HG03159 (cell line): ENCODE measurements around the gene DDX54.
"Not testable (repeated sequence)": the region's sequence is repeated elsewhere in the genome, so short reads cannot be mapped to it uniquely, and the experiment has no call there.

Source experiments
- ATAC-seq: cut with Tn5 transposase; IDR thresholded peaks from one replicate; pipeline ENCODE4 v1.9.1; 2021; ENCODE audit warnings: mild to moderate bottlenecking, moderate library complexity; ENCODE audit not compliant: unreplicated experiment

DDX54 gene

DNA sequence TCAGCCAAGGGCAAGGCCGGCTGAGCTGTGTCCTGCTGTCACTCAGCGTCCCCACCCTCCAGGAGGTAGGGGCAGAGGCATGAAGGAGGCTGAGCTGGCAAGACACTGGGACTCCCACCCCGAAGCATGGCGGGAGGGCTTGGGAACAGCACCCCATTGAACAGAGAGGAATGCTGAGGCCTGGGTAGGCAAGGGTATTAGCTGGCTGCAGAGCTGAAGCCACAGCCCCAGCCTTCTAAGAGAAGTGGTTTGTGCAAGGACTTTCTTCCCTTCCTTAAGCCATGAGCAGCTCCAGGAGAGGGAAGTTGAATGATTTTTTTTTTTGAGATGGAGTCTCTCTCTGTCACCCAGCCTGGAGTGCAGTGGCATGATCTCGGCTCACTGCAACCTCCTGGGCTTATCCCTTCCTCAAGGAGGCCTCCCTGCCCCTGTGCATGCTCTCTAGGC lies 42.4 kb downstream of the DDX54 start:
- no peak for ATAC-seq

DNA sequence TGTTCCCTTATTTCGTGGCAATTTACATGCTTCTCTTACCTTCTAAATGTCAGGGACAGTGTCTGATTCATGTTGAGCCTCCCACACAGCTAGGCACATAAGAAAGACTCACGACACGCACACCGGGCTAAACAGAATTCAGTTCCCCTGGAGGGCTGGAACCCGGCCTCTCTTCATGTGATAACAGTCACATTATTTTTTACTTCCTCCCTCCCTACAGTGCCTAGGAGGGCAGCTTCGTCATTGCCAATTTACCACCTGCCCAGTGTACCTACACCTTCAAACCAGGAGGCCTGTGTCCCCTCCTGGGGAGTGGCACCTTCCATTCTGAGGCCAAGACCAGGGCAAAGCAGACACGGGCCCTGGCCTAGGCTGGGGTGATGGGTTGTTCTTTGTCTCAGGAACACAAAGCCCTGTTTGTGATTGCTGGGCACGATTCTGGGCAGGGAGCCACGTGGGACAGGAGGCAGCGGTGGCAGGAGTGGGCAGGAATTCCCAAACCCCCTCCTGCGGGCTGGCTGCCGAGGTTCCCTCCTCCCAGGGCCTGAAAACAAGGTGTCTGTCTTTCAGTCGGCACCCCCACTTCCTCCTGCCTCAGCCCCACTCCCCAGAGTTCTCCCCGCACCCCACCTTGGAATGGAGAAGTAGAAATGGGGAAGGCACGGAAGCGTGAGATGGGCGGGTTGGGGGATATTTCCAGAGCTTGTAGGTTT lies 42.9 kb downstream of the DDX54 start:
- no peak for ATAC-seq

DNA sequence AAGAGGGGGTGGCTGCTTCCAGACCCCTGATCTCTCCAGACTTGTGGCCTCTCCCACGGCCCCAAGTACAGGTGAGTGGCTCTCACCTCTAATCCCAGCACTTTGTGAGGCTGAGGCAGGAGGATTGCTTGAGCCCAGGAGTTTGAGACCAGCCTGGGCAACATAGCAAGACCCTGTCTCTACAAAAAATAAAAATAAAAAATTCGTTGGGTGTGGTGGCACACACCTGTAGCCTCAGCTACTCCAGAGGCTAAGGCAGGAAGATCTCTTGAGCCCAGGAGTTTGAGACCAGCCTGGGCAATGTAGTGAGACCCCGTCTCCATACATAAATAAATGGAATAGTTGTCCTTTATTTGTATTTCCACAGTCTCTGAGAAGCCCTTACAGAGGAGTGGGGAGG lies 43.6 kb downstream of the DDX54 start:
- ATAC-seq = not testable (repeated sequence)

DNA sequence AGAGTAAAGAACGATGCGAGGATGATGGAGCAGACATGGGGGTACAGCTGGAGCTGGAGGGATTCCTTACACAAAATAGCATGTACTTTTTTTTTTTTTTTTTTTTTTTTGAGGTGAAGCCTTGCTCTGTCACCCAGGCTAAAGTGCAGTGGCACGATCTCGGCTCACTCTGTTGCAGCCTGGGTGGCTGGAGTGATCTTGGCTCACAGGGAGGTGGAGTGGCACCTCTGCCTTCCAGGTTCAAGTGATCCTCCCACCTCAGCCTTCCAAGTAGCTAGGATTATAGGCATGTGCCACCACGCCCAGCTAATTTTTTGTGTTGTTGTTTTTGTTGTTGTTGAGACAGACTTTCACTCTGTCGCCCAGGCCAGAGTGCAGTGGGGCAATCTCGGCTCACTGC lies 44.6 kb downstream of the DDX54 start:
- no peak for ATAC-seq

DNA sequence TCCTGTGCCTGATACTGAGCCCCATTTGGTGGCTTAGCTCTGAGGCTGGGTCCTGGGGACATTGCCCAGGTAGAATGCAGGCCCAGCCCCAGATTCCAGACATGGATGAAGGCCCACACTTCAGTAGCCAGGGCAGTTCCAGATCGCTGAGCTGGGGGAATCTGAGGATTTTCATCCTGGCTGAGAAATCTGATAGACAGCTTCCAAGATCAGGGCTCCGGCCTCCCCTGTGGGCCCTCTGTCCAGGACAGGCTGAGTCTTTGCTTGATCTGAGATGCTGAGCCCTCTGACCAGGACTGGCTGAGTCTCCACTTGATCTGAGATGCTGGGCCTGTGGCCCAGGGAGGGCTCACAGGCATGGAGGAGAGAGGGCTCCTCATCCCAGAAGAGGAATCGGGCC lies 46.5 kb downstream of the DDX54 start:
- no peak for ATAC-seq

DNA sequence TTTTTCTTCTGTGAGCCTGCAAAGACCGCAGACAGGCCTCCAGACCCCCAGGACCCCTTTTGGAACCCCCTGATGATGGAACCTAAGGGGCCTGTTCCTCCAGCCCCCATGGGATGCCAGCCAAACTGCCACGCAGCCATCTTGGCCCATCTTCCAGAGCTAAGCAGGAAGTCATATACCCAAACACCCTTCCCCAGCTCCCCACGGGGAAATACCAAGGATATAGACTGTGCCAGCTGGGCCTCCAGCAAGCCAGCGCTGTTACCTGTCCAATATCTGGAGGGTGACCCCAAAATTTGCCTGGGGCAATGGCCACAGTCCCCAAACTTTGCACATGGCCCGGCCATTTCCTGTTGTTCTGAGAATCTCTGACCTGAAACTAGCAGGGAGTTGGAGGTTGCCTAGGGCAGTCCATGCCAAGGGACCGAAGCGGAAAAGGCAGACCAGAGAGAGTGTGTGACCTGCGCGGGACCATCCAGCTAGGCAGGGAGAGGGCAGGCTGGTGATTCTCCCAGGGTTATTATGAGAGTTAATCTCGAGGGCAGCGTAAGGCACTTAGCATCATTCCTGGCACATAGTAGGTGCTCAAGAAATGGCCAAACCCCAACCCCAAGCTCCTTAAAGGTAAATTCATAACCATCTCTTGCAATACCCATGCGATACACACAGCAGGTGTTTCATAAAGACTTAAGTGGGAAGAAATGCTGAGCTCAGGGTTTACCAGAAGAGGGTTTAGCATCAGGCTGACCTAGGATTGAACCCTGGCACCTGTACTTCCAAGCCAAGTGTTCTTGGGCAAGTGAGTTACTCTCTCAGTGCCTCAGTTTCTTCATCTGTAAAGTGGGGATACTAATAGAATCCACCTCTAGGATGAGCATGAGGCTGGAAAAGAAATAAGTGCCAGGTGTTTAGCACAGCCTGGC lies 47.2 kb downstream of the DDX54 start:
- no peak for ATAC-seq

DNA sequence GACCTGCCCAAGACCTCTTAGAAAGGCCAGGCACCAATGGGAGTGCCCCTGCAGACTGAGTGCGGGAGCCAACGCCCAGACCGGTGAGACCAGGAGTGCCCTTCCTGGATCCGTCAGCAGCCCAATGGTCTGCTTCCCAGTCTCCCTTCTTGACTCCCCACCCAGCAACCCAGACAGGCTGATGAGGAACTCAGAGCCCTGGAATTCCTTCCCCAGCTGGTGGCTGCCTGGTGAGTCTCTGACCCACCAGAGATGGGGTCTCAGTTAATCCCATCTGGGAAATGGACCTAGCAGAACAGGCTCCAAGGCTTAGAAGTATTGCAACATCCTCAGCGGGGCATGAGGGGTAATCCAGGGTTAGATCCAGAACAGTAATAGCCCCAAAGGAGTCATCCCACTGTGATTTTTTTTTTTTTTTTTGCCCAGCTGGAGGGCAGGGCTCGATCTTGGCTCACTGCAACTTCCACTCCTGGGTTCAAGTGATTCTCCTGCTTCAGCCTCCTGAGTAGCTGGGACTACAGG lies 48.2 kb downstream of the DDX54 start:
- ATAC-seq = no peak

DNA sequence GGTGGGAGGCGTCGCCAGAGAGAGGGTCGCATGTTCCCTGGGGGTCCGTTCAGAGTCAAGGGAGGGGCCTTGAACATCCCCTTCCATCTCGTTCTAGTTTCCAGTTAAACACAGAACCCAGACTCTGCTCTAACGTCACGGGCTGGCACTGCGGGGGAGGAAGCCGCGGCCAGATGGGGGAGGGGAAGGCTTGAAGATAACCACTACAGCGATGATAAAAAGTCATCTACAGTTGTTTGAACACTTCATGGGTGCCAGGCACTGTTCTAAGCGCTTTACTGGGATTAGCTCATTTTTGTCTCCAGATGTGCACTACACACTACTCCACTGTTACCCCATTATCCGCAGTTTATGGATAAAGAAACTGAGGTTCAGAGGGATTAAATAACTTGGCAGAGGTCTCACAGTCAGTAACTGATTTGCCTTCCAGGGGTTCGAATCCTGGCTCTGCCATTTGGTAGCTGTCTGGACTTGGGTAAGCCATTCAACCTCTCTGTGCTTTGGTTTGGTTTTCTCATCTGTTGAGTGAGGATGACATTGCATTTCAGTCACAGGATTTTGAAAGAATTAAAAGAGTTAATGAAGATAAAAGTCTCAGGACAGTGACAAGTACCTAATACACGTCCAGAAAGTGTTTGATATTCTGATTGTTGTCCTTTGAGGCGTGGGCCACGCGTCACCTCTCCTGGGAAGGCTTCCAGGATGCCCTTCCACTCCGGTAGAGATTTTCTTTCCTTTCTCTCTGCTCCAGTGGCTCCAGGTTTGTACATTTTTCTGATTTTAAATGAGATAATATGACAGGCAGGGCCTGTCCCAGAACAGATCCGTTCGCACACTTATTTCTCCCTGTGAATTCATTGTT lies 48.9 kb downstream of the DDX54 start:
- no peak for ATAC-seq

DNA sequence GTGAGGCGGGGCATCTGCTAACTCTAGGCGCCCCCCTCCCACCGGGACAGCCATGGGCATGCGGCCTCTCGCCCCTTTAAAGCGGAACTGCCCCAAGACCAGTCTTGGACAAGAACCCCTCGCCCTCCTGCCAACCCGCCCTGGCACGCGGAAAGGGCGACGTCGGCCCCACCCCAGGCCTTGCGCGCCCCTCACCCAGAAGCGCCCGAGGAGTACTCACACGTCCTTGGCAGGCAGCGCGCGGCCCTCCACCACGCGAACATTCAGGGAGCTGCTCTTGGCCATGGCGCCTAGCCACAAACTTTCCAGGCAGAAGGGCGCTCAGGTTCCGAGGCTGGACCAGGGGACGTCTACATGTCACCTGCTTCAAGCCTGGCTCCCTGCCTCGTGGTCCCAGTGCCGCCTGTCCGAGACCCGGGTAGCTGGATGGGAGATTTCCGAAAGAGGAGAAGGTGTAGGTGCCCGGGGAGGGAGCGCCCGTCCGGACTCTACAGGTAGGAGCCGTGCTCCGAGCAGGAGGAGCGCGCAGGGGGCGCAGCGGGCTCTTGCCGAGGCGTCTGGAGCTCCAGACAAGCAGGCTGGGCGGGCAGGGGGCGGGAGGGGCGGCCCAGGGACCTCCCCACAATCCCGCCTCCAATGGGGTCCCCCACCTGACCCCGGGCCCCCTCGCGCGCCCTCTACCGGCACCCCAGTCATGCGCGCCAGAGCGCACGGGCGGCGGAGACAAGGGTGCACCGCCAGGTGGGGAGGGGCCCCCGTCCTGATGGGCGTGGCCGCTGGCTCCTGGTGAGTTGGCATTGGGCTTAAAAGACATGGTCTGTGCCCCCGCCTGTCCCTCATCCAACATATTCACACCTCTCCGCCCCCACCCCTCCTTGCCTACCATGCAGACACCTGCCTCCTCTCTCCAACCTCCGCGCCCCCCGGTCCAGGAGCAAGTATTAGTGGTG lies 49.8 kb downstream of the DDX54 start, which contains the start of gene RASAL1:
Gene RASAL1, minus strand, starts transcription at position 584 of the 950 bp plus-strand sequence. Its CDS starts 299 bp downstream, at position 285.
- ATAC-seq = no peak

DNA sequence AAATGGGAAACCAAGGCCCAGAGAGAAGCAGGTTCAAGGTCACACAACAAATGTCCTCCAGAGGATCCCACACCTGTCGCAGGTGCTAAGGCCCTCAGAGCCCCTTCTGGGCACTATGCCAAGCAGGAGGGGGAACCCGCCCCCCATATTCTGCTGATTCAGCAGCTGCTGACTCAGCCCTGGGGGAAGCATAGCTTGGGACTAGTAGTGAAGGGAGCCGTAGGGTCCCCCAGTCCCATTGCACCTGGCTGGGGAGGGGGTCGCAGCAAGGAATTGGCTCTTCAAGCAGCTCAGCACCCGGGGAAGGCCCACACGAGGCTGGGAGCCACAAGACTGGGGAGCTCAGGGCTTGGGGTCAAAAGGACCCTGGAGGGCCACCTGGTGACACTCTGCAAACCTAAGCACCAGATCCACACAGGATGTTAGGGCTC lies 50.7 kb downstream of the DDX54 start:
- no peak for ATAC-seq

DNA sequence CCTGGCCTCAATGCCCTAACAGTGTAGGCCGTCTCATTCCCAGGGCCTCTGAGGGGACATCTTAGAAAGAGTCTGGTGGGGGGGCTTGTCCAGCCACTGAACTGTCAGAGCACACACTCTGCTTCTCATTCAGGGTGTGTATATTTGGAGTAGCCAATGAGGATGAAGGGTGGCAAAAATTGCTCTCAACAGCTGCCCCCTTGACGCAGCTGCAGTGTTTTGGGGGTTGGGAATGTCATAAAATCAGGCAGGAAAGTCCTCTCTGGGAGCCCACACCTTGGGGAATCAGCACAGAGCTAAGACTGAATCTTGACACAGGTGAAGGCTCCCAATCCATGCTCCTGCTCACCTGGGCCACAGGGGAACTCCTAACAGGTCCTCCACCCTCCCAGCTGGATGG lies 51.2 kb downstream of the DDX54 start:
- ATAC-seq = no peak

DNA sequence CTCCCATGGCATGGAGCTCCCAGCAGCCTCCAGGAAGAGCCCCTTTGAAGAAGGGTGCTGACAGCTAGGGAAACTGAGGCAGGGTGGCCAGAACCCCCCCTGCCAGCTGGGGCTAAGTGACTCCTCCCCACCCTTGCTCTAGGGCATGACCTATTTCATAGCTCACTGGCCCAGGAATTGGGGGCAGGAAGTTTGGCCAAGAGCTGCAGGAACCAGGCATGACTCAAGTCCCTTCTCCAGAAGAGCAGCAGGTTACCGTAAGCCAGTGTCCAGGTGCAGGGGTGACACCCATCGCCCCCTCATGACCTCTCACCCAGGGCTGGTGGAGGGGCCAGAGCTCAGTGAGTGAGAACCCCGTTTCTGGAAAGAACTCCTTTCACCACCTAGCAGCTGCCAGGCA lies 51.6 kb downstream of the DDX54 start:
- ATAC-seq = no peak

DNA sequence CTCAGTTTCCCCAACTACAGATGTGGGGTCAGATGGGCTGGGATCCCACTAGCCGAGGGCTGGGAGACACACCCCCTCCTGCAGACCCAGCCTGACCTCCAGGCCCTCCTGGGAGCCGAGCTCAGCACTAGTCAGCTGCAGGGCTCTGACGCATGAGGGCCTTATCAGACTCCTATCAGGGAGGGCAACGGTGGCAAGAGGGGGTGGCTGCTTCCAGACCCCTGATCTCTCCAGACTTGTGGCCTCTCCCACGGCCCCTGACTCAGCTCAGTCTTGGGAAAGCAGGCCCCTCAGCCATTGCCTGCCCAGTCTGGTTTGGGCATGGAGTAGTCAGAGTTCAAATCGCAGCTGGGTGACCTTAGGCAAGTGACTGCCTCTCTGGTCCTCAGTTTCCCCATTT lies 52.2 kb downstream of the DDX54 start:
- ATAC-seq = no peak

DNA sequence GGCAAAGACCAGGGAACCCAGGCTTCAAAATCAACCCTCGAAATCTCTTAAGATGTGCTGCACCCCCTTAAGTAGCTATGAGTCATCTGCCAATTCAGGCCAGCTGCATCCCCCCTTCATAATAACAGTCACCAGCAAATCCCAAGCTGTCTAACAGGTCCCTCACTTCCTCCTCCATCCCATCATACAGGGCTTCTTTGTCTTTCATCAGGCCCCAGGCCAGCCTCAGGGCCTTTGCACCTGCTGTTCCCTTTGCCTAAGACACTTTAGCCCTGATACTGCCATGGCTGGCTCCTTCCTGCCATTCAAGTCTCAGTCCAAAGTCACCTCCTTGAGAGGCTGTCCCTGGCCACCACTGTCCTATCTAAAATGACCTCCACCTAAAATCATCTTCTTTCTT lies 53.7 kb downstream of the DDX54 start:
- no peak for ATAC-seq

DNA sequence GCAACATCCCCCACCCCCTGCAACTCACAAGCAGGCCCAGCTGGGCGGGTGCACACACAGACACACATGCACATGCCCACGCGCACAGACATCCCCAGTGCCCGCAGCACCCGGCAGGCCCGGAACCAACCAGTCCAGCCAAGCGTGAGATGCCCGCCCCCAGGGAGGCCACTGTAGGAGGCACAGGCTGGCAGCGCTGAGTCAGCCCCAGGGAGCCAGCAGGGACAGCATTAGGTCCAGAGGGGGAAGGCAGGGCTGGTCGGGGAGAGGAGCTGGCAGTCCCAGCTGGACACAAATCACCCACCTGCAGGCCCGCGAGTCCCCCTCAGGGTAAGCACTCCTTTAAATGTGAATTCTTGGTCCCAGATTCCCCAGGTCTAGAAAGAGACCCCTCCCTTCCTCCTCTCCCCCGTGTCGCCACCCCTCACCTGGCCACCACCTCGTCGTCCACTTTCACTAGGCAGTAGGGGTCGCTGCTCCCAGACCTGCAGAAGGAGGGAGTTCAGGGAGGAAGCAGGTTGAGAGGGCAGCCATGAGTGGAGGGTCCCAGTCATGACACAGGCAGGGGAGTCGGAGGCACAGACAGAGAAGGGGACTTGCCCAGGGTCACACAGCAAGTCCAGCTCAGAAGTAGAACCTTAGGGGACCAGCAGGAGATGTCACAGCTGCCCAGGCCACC lies 54.7 kb downstream of the DDX54 start:
- ATAC-seq = no peak

DNA sequence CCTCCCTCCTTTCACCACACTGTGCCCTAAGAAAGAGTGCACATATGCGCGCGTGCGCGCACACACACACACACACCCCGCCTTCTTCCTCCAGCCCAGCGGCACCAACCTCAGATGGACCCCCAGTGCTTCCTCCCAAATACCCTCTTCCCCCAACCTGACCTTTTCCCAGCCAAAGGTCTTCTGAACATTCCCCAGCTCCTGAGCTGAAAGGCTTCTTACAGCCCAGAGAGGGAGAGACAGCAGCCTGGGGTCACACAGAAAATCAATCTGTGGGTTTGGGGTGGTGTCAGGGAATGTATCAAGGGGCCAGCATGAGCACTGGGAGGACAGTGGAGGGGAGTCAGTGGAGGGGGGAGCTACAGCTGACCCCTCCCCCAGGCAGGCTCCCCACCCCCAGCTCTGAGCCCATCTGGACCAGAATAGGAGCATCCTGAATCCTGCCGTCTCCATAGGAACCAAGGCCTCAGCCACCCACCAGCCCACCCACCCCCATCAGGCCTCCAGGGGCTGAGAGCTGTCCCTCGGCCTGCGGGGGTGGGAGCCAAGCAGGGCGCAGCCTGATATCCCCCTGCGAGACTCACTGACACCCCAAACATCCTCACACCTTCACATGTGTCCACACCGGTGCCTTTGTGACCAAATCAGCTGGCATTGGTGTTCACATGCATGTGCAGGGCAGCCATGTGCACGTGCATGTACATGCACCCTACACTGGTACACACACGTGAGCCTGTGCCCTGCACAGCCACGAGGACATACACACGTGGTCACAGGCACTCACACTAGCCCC lies 55.4 kb downstream of the DDX54 start:
- ATAC-seq = no peak

DNA sequence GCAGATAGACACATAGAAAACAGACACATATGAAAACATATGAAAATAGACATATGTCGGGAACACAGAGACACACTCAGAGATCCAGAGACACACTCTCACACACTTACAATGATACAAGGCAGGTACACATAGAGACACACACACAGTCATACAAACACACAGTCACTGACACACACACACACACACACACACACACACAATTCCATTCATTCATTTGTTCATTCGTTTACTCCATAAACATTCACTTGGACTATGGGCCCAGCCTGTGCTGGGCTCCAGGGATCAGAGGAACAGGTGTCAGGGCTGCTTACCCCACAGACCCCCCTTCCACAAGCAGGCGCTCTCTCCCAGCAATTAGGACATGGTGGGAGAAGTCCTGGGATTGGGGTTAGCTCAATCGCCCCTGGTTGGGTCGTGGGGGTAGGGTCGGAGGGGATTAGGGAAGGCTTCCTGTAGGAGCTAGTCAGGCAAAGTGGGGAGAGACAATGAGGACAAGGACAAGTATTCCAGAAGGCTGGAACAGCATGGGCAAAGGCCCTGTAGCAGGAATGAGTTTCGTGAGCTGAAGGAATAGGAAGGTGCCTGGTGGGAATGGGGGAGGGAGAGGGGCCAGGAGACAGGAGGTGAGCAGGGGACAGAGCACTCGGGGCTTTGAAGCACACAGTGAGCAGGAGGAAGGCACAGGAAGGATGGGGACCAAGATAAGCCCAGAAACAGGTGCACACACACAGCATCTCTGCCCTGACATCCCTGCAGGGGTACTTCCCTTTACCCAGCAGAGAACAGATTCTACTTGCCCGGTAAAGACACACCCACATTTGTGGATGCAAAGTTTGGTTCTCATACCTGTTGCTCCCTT lies 56.2 kb downstream of the DDX54 start:
- no peak for ATAC-seq
